ENCODE data around the gene SNN. TPM values are rescaled to one million over a fixed set of nuclear protein-coding genes. Genes with fewer than 3 reads are reported as not detected.

The SNN gene
- total RNA-seq, 1 experiment from 2014 or later, result 14.9 TPM

DNA sequence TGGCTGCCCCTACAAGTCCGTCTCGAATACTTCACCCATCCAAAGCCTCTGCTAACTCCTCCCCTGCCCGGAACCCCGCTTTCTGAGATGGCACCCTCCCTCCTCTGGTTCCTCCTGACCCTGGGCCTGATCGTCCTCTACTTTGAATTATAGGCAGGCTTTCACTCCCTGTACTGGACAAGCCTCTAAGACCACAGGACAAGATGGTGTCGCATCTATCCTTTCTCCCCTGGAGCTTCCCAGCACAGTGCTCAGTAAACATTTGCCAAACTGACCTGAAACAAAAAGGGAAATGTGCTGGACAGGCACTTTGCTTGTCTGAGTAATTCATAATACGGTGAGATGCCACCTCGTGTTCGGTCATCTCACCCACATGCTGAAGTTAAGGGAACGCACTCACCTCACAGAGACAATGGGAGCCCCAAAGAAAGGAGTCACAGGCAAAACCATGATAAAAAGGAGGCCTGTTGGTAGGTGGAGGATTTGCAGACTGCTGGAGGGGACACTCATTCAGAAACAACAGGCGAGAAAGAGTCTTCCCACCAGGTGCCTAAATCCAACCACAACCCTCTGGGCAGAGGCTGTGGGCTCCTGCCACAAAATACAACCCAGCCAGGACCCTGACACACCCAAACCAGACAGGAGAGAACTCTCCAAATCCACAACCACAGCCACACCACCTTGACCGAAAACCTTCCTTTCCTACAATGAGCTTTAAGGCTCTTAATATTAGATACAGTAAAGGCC is 28.2 kb downstream of the SNN start:
- DNase-seq (ENCODE audit: low spot score), result no peak

DNA sequence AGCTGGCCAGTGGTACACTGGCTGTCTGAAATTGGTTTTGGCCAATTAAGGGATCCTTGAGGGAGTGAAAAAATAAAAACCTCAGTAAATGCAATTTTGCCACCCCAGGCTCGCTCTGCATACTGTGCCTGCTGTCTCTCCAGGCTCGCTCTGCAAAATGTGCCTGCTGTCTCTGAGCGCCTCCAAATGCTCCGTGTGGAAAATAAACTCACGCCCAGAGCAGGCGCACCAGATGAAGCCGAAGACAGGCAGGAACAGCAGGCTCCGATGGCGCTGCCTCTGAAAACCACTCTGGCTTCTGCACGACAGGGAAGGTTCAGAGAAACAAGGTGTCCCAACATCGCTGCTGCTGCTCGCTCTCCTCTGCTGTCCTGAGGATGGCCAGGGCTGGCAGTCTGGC is 29.1 kb downstream of the SNN start:
- DNase-seq (ENCODE audit: low spot score), result no peak

DNA sequence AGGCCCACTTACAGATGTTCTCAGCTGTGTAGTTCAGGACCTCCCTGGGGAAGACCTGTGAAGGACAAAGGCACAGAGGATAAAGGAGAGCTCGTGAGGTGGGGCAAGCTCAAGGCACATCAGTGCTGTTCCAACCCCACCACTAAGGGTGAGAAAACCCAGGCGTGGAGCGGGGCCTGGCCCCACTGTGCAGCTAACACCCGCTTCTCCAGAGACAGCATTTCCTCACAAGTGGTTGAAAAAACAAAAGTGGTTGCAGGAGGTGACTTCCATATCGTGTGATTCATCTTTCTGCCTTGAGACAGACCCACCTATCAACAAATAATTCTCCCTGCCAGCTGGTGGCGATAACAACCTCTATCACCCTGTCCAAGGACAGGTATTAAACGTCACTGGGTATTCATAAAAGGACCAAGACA is 30.0 kb downstream of the SNN start:
- DNase-seq (ENCODE audit: low spot score), result no peak

- DNase-seq (ENCODE audit: low spot score), result no peak
Measured at GRCh38 chr16:11699234-11699894, 31.1 kb downstream of the SNN start.

- DNase-seq (ENCODE audit: low spot score), result no peak
Measured at GRCh38 chr16:11700264-11701029, 32.2 kb downstream of the SNN start.

DNA sequence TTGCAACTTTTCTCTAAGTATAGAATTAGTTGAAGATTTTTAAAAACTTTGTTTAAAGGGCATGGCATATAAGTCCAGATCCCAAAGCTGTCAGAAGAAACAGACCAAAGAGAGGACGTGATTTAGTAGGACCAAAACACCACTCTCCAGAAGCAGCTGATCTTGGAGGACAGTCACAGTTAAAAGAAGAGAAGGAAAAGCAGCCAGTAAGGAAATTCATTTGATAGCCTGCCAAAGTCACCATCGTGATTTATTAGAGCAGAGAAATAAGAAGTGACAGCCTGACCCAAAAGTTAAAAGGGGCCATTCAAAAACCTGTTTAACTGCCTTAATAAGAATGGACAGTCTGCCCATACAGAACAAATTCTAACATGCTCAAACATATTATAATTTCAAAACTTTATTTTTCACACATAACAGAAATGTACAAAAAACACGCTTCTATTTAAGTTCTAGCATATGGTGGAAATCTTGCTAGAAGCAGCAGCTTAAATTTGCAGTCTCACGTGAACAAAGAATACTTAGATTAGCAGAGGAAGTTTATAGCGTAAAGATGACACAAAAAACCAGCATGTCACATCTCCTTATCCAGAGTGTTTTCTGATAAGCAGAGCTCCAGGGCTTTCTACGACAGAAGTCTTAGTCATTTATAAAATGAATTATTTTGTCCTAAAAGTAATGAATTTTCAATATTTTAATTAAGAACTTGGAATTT is 37.2 kb downstream of the SNN start:
- DNase-seq (ENCODE audit: low spot score), result no peak

GRCh38 chr16:11706180-11706742 is 38.0 kb downstream of the SNN start:
- no peak for DNase-seq (ENCODE audit: low spot score)

- no peak for DNase-seq (ENCODE audit: low spot score)
Measured at GRCh38 chr16:11707679-11708197, 39.5 kb downstream of the SNN start.

GRCh38 chr16:11708421-11708820 is 40.2 kb downstream of the SNN start:
- no peak for DNase-seq (ENCODE audit: low spot score)

- DNase-seq (ENCODE audit: low spot score), result no peak
Measured at GRCh38 chr16:11711662-11712061, 43.4 kb downstream of the SNN start.

- no peak for DNase-seq (ENCODE audit: low spot score)
Measured at GRCh38 chr16:11712122-11712521, 43.9 kb downstream of the SNN start.

- DNase-seq (ENCODE audit: low spot score), result no peak
Measured at GRCh38 chr16:11715246-11715947, 47.1 kb downstream of the SNN start.

DNA sequence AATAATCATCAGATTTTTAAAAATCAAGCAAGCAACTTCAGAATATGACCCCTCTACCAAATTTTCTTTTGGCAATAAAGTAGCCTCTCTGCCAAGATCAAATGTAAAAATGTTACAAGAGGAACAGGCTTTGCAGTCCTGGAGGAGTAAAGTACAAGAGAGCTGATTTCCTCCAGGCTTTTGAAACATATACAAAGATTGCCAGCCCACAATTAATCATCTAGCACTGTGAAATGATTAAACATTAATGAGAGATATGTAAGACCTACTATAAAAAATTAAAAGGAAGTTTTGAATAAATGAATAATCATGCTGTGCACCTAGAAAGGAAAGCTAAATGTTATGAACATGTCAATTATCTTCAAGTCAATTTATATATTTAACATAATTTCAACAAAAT is 48.1 kb downstream of the SNN start:
- no peak for DNase-seq (ENCODE audit: low spot score)

GRCh38 chr16:11717811-11718210 is 49.6 kb downstream of the SNN start:
- no peak for DNase-seq (ENCODE audit: low spot score)

GRCh38 chr16:11719171-11719570 is 50.9 kb downstream of the SNN start:
- DNase-seq (ENCODE audit: low spot score), result no peak

GRCh38 chr16:11719762-11720161 is 51.5 kb downstream of the SNN start:
- DNase-seq (ENCODE audit: low spot score), result no peak

- no peak for DNase-seq (ENCODE audit: low spot score)
Measured at GRCh38 chr16:11721781-11722467, 53.7 kb downstream of the SNN start.

DNA sequence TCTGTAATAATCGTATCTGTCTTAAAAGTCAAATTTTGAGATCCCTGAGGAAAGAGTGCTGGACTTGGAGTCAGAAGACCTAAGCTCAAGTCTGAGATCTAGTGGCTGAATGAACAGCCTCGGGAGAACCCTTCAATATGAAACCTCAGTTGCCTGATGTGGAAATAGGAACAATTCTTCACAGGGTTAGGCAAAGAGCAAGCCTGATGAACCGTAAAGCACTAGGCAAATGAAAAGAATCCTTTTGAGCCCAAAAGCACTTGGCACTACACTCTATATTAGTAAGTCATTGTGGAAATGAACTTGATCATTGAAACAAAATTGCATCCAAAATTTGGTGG is 54.2 kb downstream of the SNN start:
- no peak for DNase-seq (ENCODE audit: low spot score)

- no peak for DNase-seq (ENCODE audit: low spot score)
Measured at GRCh38 chr16:11725457-11725856, 57.2 kb downstream of the SNN start.

DNA sequence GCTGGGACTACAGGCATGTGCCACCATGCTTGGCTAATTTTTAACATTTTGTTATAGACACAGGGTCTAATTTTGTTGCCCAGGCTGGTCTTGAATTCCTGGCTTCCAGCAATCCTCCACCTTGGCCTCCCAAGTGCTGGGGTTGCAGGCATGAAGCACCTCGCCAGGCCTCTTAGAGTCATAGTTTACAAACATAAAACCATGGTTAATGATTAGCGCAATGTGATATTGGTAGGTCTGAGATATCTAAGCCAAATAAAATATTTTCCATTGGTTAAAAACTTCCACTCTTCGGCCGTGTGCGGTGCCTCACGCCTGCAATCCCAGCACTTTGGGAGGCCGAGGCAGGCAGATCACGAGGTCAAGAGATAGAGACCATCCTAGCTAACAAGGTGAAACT is 57.8 kb downstream of the SNN start:
- no peak for DNase-seq (ENCODE audit: low spot score)

All from H4 (cell line).